CD14-positive monocyte (primary cell): ENCODE data around the gene PLXDC2. TPM values are rescaled to one million over a fixed set of nuclear protein-coding genes. Genes with fewer than 3 reads are reported as not detected.
"Not testable (repeated sequence)": the region's sequence is repeated elsewhere in the genome, so short reads cannot be mapped to it uniquely, and the experiment has no call there.

Source experiments
- DNase-seq, 3 donors: peaks; one replicate each; pipeline ENCODE4 v3.0.0-alpha.2; 2011 to 2022
- H2AFZ ChIP-seq: 2 replicates; pipeline ENCODE4 v1.6.0; 2012; ENCODE audit warnings: mild to moderate bottlenecking, low read depth, low read length, inconsistent platforms; ENCODE audit not compliant: insufficient read depth, poor library complexity, severe bottlenecking
- H3K27ac ChIP-seq, 2 donors: 1 replicate in 1 of 2; 2 replicates in 1 of 2; pipeline ENCODE4 v1.5.1; 2012 to 2013; ENCODE audit warnings: low read length in 2 of 2, control low read depth in 1 of 2, inconsistent platforms in 1 of 2, low read depth in 1 of 2, mild to moderate bottlenecking in 1 of 2
- H3K27me3 ChIP-seq, 2 donors: one replicate each; pipeline versions ENCODE4 v1.6.0 to v1.6.1; 2011 to 2013; ENCODE audit warnings: low read length in 2 of 2; ENCODE audit not compliant: control insufficient read depth in 2 of 2, insufficient read depth in 2 of 2
- H3K36me3 ChIP-seq, 2 donors: replicated peaks in 1 of 2; 1 replicate in 1 of 2; 2 replicates in 1 of 2; pipeline versions ENCODE4 v1.5.1 to v1.6.1; 2012 to 2013; ENCODE audit warnings: low read length in 2 of 2, control low read depth in 1 of 2, inconsistent platforms in 1 of 2, mild to moderate bottlenecking in 1 of 2; ENCODE audit not compliant: insufficient read depth in 2 of 2, control insufficient read depth in 1 of 2
- H3K4me1 ChIP-seq, 2 donors: 1 replicate in 1 of 2; 2 replicates in 1 of 2; pipeline versions ENCODE4 v1.5.1 to v1.6.1; 2012 to 2013; ENCODE audit warnings: low read length in 2 of 2, control low read depth in 1 of 2, inconsistent platforms in 1 of 2, mild to moderate bottlenecking in 1 of 2, moderate library complexity in 1 of 2; ENCODE audit not compliant: insufficient read depth in 2 of 2, control insufficient read depth in 1 of 2
- H3K4me2 ChIP-seq: replicated peaks from 2 replicates; pipeline ENCODE3; 2012; ENCODE audit warnings: low read length, moderate library complexity, mild to moderate bottlenecking; ENCODE audit not compliant: poor library complexity, severe bottlenecking; ENCODE audit errors: extremely low read depth
- H3K4me3 ChIP-seq, 3 experiments: fragments of 200-600 bp in 1 of 3; sonication (generic) in 1 of 3; replicated peaks in 1 of 3; 1 replicate in 2 of 3; 2 replicates in 1 of 3; pipeline ENCODE4 v1.5.1; 2011 to 2013; ENCODE audit warnings: low read length in 3 of 3, mild to moderate bottlenecking in 3 of 3, control low read depth in 2 of 3, low read depth in 2 of 3, inconsistent platforms in 1 of 3, moderate library complexity in 1 of 3
- H3K79me2 ChIP-seq: 2 replicates; pipeline ENCODE4 v1.6.0; 2012; ENCODE audit warnings: mild to moderate bottlenecking, control low read depth, inconsistent platforms, low read length, moderate library complexity; ENCODE audit not compliant: insufficient read depth
- H3K9ac ChIP-seq: 2 replicates; pipeline ENCODE4 v1.6.0; 2017; ENCODE audit warnings: low read length, mild to moderate bottlenecking; ENCODE audit not compliant: insufficient read depth, poor library complexity, severe bottlenecking
- H3K9me3 ChIP-seq, 2 donors: replicated peaks in 1 of 2; 1 replicate in 1 of 2; 2 replicates in 1 of 2; pipeline versions ENCODE4 v1.5.1 to v1.6.1; 2012 to 2013; ENCODE audit warnings: low read length in 2 of 2, control low read depth in 1 of 2; ENCODE audit not compliant: control insufficient read depth in 1 of 2, insufficient read depth in 1 of 2
- H4K20me1 ChIP-seq: 2 replicates; pipeline ENCODE4 v1.6.0; 2012; ENCODE audit warnings: mild to moderate bottlenecking, low read length, control low read depth, moderate library complexity; ENCODE audit not compliant: insufficient read depth
- H3K27ac Mint-ChIP-seq, 7 donors: one replicate each; pipeline ENCODE4 v1.8.0; 2020; ENCODE audit warnings: mild to moderate bottlenecking in 7 of 7, mixed read lengths in 7 of 7, moderate library complexity in 6 of 7, inconsistent platforms in 2 of 7
- H3K27me3 Mint-ChIP-seq, 3 donors: one replicate each; pipeline ENCODE4 v1.8.0; 2021 to 2022; ENCODE audit warnings: low read depth in 3 of 3, mild to moderate bottlenecking in 3 of 3, mixed read lengths in 3 of 3, moderate library complexity in 3 of 3, inconsistent platforms in 1 of 3
- H3K36me3 Mint-ChIP-seq, 2 donors: one replicate each; pipeline ENCODE4 v1.8.0; 2020; ENCODE audit warnings: mixed read lengths in 2 of 2, inconsistent platforms in 1 of 2, mild to moderate bottlenecking in 1 of 2
- H3K4me1 Mint-ChIP-seq: one replicate; pipeline ENCODE4 v1.8.0; 2020; ENCODE audit warnings: mild to moderate bottlenecking, mixed read lengths
- H3K4me3 Mint-ChIP-seq, 2 donors: one replicate each; pipeline ENCODE4 v1.8.0; 2020; ENCODE audit warnings: mild to moderate bottlenecking in 2 of 2, mixed read lengths in 2 of 2, moderate library complexity in 1 of 2
- H3K9me3 Mint-ChIP-seq, 7 donors: one replicate each; pipeline ENCODE4 v1.8.0; 2020 to 2022; ENCODE audit warnings: mixed read lengths in 7 of 7, mild to moderate bottlenecking in 6 of 7, moderate library complexity in 6 of 7, inconsistent platforms in 2 of 7
- CTCF ChIP-seq: fragments of 200-600 bp; IDR thresholded peaks from one replicate; pipeline ENCODE4 v1.8.0; 2022; ENCODE audit warnings: antibody characterized with exemption, mild to moderate bottlenecking
- WGBS: methylation state at CpG from one replicate; pipeline ENCODE4 v1.1.5; 2013; ENCODE audit warnings: missing lambda C conversion rate; ENCODE audit not compliant: insufficient coverage; 5-methylcytosine and 5-hydroxymethylcytosine counted together
- intact Hi-C, 2 donors: fragments of 100-400 bp; cut with micrococcal nuclease; formaldehyde crosslinking; loops; one replicate each; pipeline versions ENCODE4 v1.15.0 to v1.15.1; 2023
- polyA plus RNA-seq, 3 donors: library from polyadenylated mRNA; depleted of rRNA in 1 of 3; unstranded in 2 of 3; stranded (reverse) in 1 of 3; fragments of 300-500 nt in 2 of 3; fragments of >200 nt in 1 of 3; fragmentation: Illumina TruSeq in 2 of 3; gene quantifications; 1 replicate in 2 of 3; 2 replicates in 1 of 3; pipeline ENCODE4 v1.2.3, GENCODE V29; 2012 to 2021

PLXDC2 gene
- polyA plus RNA-seq, 3 donors: 37.5 to 128 (median 93.6) TPM

- Histone ChIP-seq H3K4me2 (no peak overlapping the region), H2AFZ (no peak overlapping the region), H3K9me3 (peaks cover 0 to 4% of the 10 kb centered on the region in 2 donors), H3K27ac (no peak overlapping the region), H3K27me3 (no peaks in the 10 kb centered on the region), H3K4me1 (peaks cover 33 to 40% of the 10 kb centered on the region in 2 donors), H3K79me2 (peaks cover 94% of the 10 kb centered on the region), H3K36me3 (peaks cover 0 to 7% of the 10 kb centered on the region in 2 donors), H3K4me3 (no peak overlapping the region), H4K20me1 (peaks cover 39% of the 10 kb centered on the region), H3K9ac (no peak overlapping the region)
- no peak for DNase-seq
- WGBS: no CpG with 5 or more reads among the region's 2 CpGs
- intact Hi-C loops: no loop called here
- TF ChIP-seq CTCF: no peak
- Mint-ChIP-seq H3K27me3 (peaks cover 0 to 2% (median 0%) of the 10 kb centered on the region in 3 donors), H3K27ac (no peak overlapping the region), H3K4me3 (no peak overlapping the region), H3K36me3 (peaks cover 19 to 22% of the 10 kb centered on the region in 2 donors), H3K9me3 (peaks cover 0 to 5% (median 2%) of the 10 kb centered on the region in 7 donors), H3K4me1 (peaks cover 43% of the 10 kb centered on the region)
Observed at GRCh38 chr10:19998482-19998881, 182.2 kb downstream of the PLXDC2 start.

DNA sequence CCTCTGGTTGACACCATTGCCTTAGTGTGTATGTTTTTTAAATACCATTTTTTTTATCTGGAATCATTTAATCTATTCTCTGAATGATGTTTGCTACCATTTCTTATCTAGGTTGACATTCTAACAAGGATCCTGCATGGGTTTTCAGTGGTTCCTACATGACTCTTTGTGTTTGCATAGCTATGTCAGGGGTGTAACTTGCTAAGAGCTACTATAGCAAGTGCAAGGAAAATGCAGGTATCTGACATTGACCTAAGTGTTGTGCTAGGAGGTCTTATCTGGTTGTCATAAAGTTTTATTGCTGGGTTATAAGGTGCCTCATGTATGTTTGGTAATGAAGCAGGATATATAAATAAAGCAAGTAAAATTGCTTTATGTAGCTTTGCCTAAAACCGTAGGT is 183.2 kb downstream of the PLXDC2 start:
- Histone ChIP-seq H3K36me3 (peaks cover 0 to 7% of the 10 kb centered on the region in 2 donors), H3K27me3 (no peaks in the 10 kb centered on the region), H3K27ac (no peak overlapping the region), H3K4me3 (no peak overlapping the region), H3K4me2 (no peak overlapping the region), H3K9ac (no peak overlapping the region), H2AFZ (no peak overlapping the region), H3K79me2 (peaks cover 85% of the 10 kb centered on the region), H4K20me1 (peaks cover 30% of the 10 kb centered on the region), H3K9me3 (peaks cover 0 to 4% of the 10 kb centered on the region in 2 donors), H3K4me1 (peaks cover 31 to 37% of the 10 kb centered on the region in 2 donors)
- Mint-ChIP-seq H3K27me3 (peaks cover 0 to 2% (median 0%) of the 10 kb centered on the region in 3 donors), H3K4me1 (peaks cover 42% of the 10 kb centered on the region), H3K9me3 (peaks cover 0 to 5% (median 2%) of the 10 kb centered on the region in 7 donors), H3K4me3 (no peak overlapping the region), H3K27ac (no peak overlapping the region), H3K36me3 (peaks cover 19 to 22% of the 10 kb centered on the region in 2 donors)
- intact Hi-C loops: no loop called here
- no peak for TF ChIP-seq CTCF
- WGBS: no CpG with 5 or more reads among the region's 1 CpG
- DNase-seq: no peak

- not testable (repeated sequence) for H3K36me3 ChIP-seq, H3K9me3 Mint-ChIP-seq, H3K9ac ChIP-seq, H3K4me2 ChIP-seq, H4K20me1 ChIP-seq, H2AFZ ChIP-seq, H3K4me3 ChIP-seq, H3K4me3 Mint-ChIP-seq, H3K27me3 Mint-ChIP-seq, H3K27me3 ChIP-seq, H3K9me3 ChIP-seq
- WGBS: 83% methylated on average over 1 of the region's 2 CpGs
- H3K27ac ChIP-seq: peak overlapping the region; percentile 97 to 100
- Mint-ChIP-seq H3K27ac (peak overlapping the region; percentile 93 to 99 (median 98)), H3K4me1 (peaks cover 64% of the 10 kb centered on the region), H3K36me3 (peaks cover 39 to 42% of the 10 kb centered on the region in 2 donors)
- H3K79me2 ChIP-seq: peaks cover 84% of the 10 kb centered on the region
- DNase-seq: peak; percentile 58 to 77 (median 69)
- H3K4me1 ChIP-seq: peaks cover 48 to 62% of the 10 kb centered on the region in 2 donors
- intact Hi-C loops: loop anchor here (5.0 to 10.0 kb wide), 3 partner anchors 175 to 1347 kb away; partner anchors contain the start of genes ARL5B (in 1 of the 2), NSUN6 (in 1 of the 2) and PLXDC2 (in 1 of the 2)
Observed at GRCh38 chr10:20002026-20002425, 185.8 kb downstream of the PLXDC2 start.
